Heart left ventricle (tissue), 13 donors: ENCODE results near the gene FERMT3.

Source experiments
- POLR2A ChIP-seq, 2 donors: fragments of 450-650 bp; IDR thresholded peaks; one replicate each; pipeline ENCODE4 v1.6.1; 2017; ENCODE audit warnings: antibody characterized with exemption in 2 of 2, mild to moderate bottlenecking in 2 of 2, moderate library complexity in 2 of 2
- TF ChIP-seq, protein P1 (sequence below), 12 donors: fragments of 200-600 bp; sonication (generic) in 4 of 12; IDR thresholded peaks; one replicate each; pipeline versions ENCODE4 v1.5.0 to v1.8.0; 2018 to 2022; ENCODE audit warnings: antibody characterized with exemption in 12 of 12, mild to moderate bottlenecking in 5 of 12
- donor health status: ischemic (EF 13 %, LVEDD 7.1; RV severe dilation, severe dysfunction).
- donor health status: DM: no; HTN: yes; CAD: no.
- donor health status: DM: no; HTN: no; CAD: no.
- donor health status: ischemic (EF 25% LVEDD 6.9; RV normal size, moderate dysfunction).
- donor health status: ischemic (EF 25% LVEDD 5.7; RV mildly dilated, moderate dysfunction).
- donor health status: ischemic (EF 35%, LVEDD 5.7; RV mildly dilated, moderate dysfunction).
- donor health status: nonischemic (EF 11% LVEDD 7.7; RV severe dilation, severe dysfunction).
- donor health status: DM: yes; HTN: yes; CAD: no.
- donor health status: PGD.
- donor health status: ischemic (EF 29% LVEDD 5.4; RV normal size, mild dysfunction).
- donor health status: nonischemic (EF 23%, LVEDD 6.1; RV moderate dilation, normal function).

DNA sequence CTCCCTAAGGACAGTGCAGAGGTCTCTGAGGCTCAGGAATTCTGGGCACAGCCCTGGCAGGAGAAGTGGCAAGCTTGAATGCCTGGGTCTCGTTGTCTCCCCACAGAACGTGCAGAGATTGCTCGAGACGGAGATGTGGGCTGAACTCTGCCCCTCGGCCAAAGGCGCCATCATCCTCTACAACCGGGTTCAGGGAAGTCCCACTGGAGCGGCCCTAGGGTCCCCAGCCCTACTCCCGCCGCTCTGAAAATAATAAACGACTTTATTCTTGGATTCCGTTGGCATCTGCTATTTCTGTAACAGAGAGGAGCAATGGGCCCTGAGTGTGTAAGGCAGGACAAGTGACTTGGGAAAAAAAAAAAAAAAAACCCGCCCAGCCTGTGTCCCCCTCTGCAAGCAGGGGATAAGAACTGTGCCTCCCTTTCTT is 23.2 kb downstream of the FERMT3 start:
- TF ChIP-seq, protein P1, sequence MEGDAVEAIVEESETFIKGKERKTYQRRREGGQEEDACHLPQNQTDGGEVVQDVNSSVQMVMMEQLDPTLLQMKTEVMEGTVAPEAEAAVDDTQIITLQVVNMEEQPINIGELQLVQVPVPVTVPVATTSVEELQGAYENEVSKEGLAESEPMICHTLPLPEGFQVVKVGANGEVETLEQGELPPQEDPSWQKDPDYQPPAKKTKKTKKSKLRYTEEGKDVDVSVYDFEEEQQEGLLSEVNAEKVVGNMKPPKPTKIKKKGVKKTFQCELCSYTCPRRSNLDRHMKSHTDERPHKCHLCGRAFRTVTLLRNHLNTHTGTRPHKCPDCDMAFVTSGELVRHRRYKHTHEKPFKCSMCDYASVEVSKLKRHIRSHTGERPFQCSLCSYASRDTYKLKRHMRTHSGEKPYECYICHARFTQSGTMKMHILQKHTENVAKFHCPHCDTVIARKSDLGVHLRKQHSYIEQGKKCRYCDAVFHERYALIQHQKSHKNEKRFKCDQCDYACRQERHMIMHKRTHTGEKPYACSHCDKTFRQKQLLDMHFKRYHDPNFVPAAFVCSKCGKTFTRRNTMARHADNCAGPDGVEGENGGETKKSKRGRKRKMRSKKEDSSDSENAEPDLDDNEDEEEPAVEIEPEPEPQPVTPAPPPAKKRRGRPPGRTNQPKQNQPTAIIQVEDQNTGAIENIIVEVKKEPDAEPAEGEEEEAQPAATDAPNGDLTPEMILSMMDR (IDR thresholded peaks at IDR 0.05), result no peak
- TF ChIP-seq POLR2A (IDR thresholded peaks at IDR 0.05), result no peak
